Pancreas (tissue), 10 donors: Measurements from ENCODE around the gene BRD3OS. TPM values are rescaled to one million over a fixed set of nuclear protein-coding genes. Genes with fewer than 3 reads are reported as not detected.
A peak's percentile ranks its signal among the peaks of the same experiment; 100 is the strongest.

Experiments
- ATAC-seq, 4 donors: fragments of 200-7000 bp; cut with Tn5 transposase; one replicate each; pipeline versions ENCODE4 v1.8.0 to v1.9.1; 2020; ENCODE audit warnings: mild to moderate bottlenecking in 4 of 4, moderate library complexity in 4 of 4
- DNase-seq, 6 donors: peaks; one replicate each; pipeline ENCODE4 v3.0.0-alpha.2; 2020
- FAIRE-seq: peaks from 2 replicates; lab custom pipeline; 2012; peaks lifted over from hg19 to GRCh38; lab: Jason Lieb, UNC
- H3K27ac ChIP-seq, 4 donors: fragments of 200-600 bp; sonication (generic); 1 replicate in 3 of 4; 2 replicates in 1 of 4; pipeline versions ENCODE4 v1.5.0 to v1.8.0; 2020
- H3K27me3 ChIP-seq, 4 donors: fragments of 200-600 bp; one replicate each; pipeline ENCODE4 v1.8.0; 2021
- H3K36me3 ChIP-seq, 3 donors: fragments of 200-600 bp; sonication (generic) in 1 of 3; one replicate each; pipeline versions ENCODE4 v1.5.0 to v1.8.0; 2020 to 2021
- H3K4me1 ChIP-seq, 3 donors: fragments of 200-600 bp; one replicate each; pipeline ENCODE4 v1.8.0; 2021
- H3K4me3 ChIP-seq, 4 donors: fragments of 200-600 bp; sonication (generic) in 2 of 4; one replicate each; pipeline versions ENCODE4 v1.5.0 to v1.8.0; 2020 to 2021
- H3K9me3 ChIP-seq, 4 donors: fragments of 200-600 bp; one replicate each; pipeline ENCODE4 v1.8.0; 2021
- CTCF ChIP-seq, 4 donors: fragments of 200-600 bp; sonication (generic) in 3 of 4; IDR thresholded peaks; one replicate each; pipeline versions ENCODE4 v1.5.0 to v1.8.0; 2021; ENCODE audit warnings: antibody characterized with exemption in 4 of 4
- WGBS, 2 donors: extraction: QIAGEN DNeasy Blood & Tissue Kit; methylation state at CpG; one replicate each; pipeline ENCODE4 v1.1.7; 2013; 5-methylcytosine and 5-hydroxymethylcytosine counted together
- intact Hi-C, 3 donors: fragments of 100-400 bp; cut with DNase I; formaldehyde crosslinking; loops; one replicate each; pipeline versions ENCODE4 v1.11.1 to v1.14.2; 2022
- polyA plus RNA-seq, 2 donors: library from polyadenylated mRNA; stranded (reverse); fragments of 200-250 nt; gene quantifications; one replicate each; pipeline ENCODE4 v1.2.3, GENCODE V29; 2013
- total RNA-seq, 6 donors: library from RNA; stranded (reverse); fragmentation: NEBNext Ultra II Directional in 4 of 6; extraction: Animal tissue kit (Norgen Biotek cat#: 25700) in 4 of 6; gene quantifications; one replicate each; pipeline versions ENCODE4 v1.2.1 to v1.2.4, GENCODE V29; 2021 to 2023
- donor health status: healthy with polysubstance abuse.
- donor health status: DM: no; HTN: no; CAD: no; lungs with moderate emphysema.
- donor health status: DM: no; HTN: no; CAD: no.
- donor health status: control.
- donor health status: control.
- donor health status: Bipolar disorder and iron deficiency.
- donor health status: DM: yes; HTN: yes; CAD: no.
- donor health status: DM: no; HTN: no; CAD: no.
- donor health status: DM: no; HTN: no; CAD: no.
- donor health status: DM: yes; HTN: yes; CAD: no.

The BRD3OS gene
- total and polyA plus RNA-seq, 8 donors: 4.8 to 12.5 (median 7.3) TPM

DNA sequence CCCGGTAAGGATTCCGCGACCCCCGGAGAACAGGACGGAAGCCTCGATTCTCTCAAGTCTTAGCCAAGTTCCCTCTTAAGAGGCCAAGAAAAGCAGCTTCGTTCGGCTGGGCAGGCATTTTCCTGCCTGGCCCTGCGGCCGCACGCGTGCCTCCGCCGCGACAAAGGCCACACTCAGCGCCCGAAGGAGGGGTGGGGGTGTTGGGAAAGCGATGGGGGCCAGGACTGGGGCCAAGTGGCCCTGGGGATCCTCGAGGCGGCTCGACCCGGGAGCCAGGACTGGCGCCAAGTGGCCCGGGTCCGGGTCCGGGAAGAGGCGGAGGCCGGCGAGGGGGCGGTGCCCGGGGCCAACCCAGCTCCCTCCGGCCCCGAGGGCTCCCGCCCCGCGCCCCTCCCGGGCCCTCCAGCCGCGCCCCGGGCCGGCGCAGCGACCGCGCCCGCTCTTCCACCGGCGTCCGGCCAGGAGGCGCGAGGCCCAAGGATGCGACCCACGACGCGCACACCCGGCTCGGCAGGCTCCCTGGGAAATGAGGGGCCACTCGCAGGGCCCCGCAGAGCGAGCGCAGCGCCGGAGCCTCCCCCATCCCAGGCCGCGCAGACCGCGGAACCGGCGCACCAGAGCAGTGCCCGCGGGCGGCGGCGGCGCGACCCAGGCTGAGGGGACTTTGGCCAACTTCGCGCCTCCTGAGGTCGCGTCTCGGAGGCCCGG, 33.9 kb upstream of the BRD3OS start:
- WGBS, 2 donors: 1% methylated on average over 53 to 82 of the region's 82 CpGs
- DNase-seq (peak in 5 of 6 donors; percentile 49 to 83 (median 71)), ATAC-seq (peak; percentile 10 to 24 (median 13)), FAIRE-seq (no peak)
- TF ChIP-seq CTCF (IDR thresholded peaks at IDR 0.05): no peak
- H3K4me3 ChIP-seq: peak overlapping the region; percentile 68 to 80 (median 74)
- peak overlapping the region; percentile 84 to 91 (median 87) for H3K27ac ChIP-seq
- H3K27me3 ChIP-seq: no peaks in the 10 kb centered on the region
- intact Hi-C loops: loop anchor here in 2 of 3 donors (10.0 kb wide), 2 partner anchors 197 to 457 kb away; partner anchors contain the start of gene ADAMTSL2 (in 1 of the 2)
- H3K4me1 ChIP-seq: peaks cover 9 to 23% (median 20%) of the 10 kb centered on the region in 3 donors
- H3K36me3 ChIP-seq: no peaks in the 10 kb centered on the region
- H3K9me3 ChIP-seq: no peaks in the 10 kb centered on the region

- peak within 1 kb of the TSS; percentile 68 to 80 (median 74) for H3K4me3 ChIP-seq
- no peak for FAIRE-seq
- intact Hi-C loops: loop anchor here in 2 of 3 donors (10.0 kb wide), 2 partner anchors 197 to 457 kb away; partner anchors contain the start of gene ADAMTSL2 (in 1 of the 2)
- no peaks in the 10 kb centered on the region for H3K27me3 ChIP-seq
- no peaks in the 10 kb centered on the region for H3K9me3 ChIP-seq
- TF ChIP-seq CTCF (IDR thresholded peaks at IDR 0.05): no peak
- peaks cover 9 to 23% (median 20%) of the 10 kb centered on the region in 3 donors for H3K4me1 ChIP-seq
- H3K27ac ChIP-seq: peak within 1 kb of the TSS; percentile 85 to 91 (median 90)
- peak; percentile 4 to 47 (median 23) for ATAC-seq
- DNase-seq: peak; percentile 74 to 90 (median 82)
- WGBS, 2 donors: 0 to 1% methylated on average over 96 to 124 of the region's 124 CpGs
- H3K36me3 ChIP-seq: no peaks in the 10 kb centered on the region
Observed at GRCh38 chr9:133991964-133992779, 33.1 kb upstream of the BRD3OS start, which contains the start of gene VAV2. TSS of gene VAV2 (minus strand) at chr9:133992324. CDS start at chr9:133992278, 46 bp downstream.

DNA sequence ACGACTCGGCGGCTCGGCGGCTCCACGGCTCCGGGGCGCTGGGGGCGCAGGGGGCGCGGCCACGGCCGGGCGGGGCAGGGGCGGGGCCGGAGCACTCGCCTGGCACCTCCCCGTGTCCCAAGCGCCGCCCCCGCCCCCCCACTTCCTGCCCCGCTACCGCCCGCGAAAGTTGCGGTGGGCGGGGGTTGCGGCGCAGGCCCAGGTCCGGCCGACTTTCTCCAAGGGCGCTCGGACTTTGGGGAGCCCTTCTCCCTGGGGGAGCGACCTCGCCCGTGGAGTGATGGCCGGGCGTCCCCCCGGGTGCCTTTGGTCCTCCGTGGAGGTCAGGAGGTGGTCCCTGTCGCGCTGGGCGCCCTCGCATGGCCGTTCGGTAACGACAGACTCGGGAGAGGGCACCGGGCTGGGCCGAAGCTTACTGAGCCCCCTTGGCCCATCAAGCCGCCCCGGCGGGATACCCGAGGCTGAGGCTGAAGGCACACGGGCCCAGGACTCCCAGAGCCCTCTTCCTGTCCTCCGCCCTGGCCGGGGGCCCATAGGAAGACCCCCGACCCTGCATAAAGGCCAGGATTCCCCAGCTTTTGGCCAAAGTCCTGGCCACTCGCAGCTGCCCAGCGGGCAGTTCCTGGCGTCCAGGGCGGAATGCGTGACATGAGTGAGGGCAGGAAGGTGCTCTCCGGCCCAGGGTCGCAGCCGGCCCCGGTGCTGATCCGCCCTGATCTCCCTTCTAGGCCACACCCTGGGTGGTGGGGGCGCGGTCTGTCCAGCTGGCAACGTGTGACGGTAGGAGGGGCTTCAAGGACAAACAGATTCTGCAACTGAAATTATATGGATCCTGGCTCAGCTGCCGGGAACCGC, 32.3 kb upstream of the BRD3OS start:
- Histone ChIP-seq H3K27me3 (no peaks in the 10 kb centered on the region), H3K27ac (peak overlapping the region; percentile 84 to 91 (median 89)), H3K4me3 (peak overlapping the region; percentile 67 to 80 (median 71)), H3K4me1 (peaks cover 9 to 23% (median 20%) of the 10 kb centered on the region in 3 donors), H3K36me3 (no peaks in the 10 kb centered on the region), H3K9me3 (no peaks in the 10 kb centered on the region)
- 0 to 1% methylated on average over 58 to 74 of the region's 74 CpGs for WGBS, 2 donors
- DNase-seq: peak; percentile 80 to 93 (median 86)
- TF ChIP-seq CTCF (IDR thresholded peaks at IDR 0.05): no peak
- intact Hi-C loops: loop anchor here in 2 of 3 donors (10.0 kb wide), 2 partner anchors 198 to 458 kb away; partner anchors contain the start of gene ADAMTSL2 (in 1 of the 2)
- peak; percentile 63 to 77 (median 68) for ATAC-seq
- no peak for FAIRE-seq

GRCh38 chr9:133993635-133994253, 31.5 kb upstream of the BRD3OS start:
- no peak for TF ChIP-seq CTCF (IDR thresholded peaks at IDR 0.05)
- ATAC-seq (no peak), DNase-seq (peak in 1 of 6 donors; percentile 84), FAIRE-seq (no peak)
- no peaks in the 10 kb centered on the region for H3K9me3 ChIP-seq
- peak overlapping the region in 3 of 4 donors; percentile 84 to 91 (median 87) for H3K27ac ChIP-seq
- no peaks in the 10 kb centered on the region for H3K27me3 ChIP-seq
- 68 to 71% methylated on average over 16 of the region's 16 CpGs for WGBS, 2 donors
- H3K4me1 ChIP-seq: peaks cover 9 to 20% (median 19%) of the 10 kb centered on the region in 3 donors
- intact Hi-C loops: loop anchor here in 2 of 3 donors (10.0 kb wide), 2 partner anchors 199 to 459 kb away; partner anchors contain the start of gene ADAMTSL2 (in 1 of the 2)
- H3K36me3 ChIP-seq: no peaks in the 10 kb centered on the region
- H3K4me3 ChIP-seq: peak overlapping the region in 3 of 4 donors; percentile 68 to 80 (median 74)
